GM12892 (cell line): ENCODE measurements around the gene PHOSPHO2.

ENCODE experiments used
- POLR2A ChIP-seq: IDR thresholded peaks from 2 replicates; pipeline ENCODE4 v1.6.1; 2011; ENCODE audit warnings: low read depth, low read length, control low read depth
- POLR2AphosphoS5 ChIP-seq: IDR thresholded peaks from 2 replicates; pipeline ENCODE4 v1.6.1; 2011; ENCODE audit warnings: low read depth, low read length, control low read depth
- TAF1 ChIP-seq: IDR thresholded peaks from 2 replicates; pipeline ENCODE4 v1.6.1; 2011; ENCODE audit warnings: low read depth, mild to moderate bottlenecking, control low read depth, low read length, borderline replicate concordance

GRCh38 chr2:169670937-169671336 is 23.3 kb upstream of the PHOSPHO2 start:
- TF ChIP-seq TAF1: no peak
- no peak for TF ChIP-seq POLR2AphosphoS5
- no peak for TF ChIP-seq POLR2A
